RPMI7951 (cell line): ENCODE data around the gene ELL. TPM values are rescaled to one million over a fixed set of nuclear protein-coding genes. Genes with fewer than 3 reads are reported as not detected.

Experiments
- DNase-seq: peaks from one replicate; pipeline ENCODE4 v3.0.0-alpha.2; 2012; ENCODE audit warnings: low read depth
- total RNA-seq: library from RNA; depleted of rRNA; stranded (reverse); fragments of >200 nt; shearing (Covaris generic); gene quantifications from 2 replicates; pipeline ENCODE4 v1.2.3, GENCODE V29; 2014

Gene ELL
- total RNA-seq, 1 experiment from 2014 or later = 7.2 TPM

DNA sequence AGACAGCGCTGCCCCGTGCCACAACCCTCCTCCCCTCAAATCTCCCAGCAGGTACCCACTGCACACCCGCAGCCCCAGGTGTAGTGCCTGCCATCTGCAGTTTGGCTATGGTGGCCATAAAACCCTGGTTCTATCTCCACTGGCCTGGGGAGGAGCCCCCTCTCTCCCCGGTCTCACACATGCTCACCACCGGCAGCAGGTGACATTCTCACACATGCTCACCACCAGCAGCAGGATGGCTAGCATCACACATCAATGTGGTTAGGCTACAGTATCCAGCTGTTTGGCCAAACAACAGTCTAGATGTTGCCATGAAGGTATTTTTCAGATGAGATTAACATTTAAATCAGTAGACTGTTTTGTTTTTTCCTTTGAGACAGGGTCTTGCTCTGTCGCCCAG lies 31.1 kb downstream of the ELL start:
- DNase-seq = no peak

DNA sequence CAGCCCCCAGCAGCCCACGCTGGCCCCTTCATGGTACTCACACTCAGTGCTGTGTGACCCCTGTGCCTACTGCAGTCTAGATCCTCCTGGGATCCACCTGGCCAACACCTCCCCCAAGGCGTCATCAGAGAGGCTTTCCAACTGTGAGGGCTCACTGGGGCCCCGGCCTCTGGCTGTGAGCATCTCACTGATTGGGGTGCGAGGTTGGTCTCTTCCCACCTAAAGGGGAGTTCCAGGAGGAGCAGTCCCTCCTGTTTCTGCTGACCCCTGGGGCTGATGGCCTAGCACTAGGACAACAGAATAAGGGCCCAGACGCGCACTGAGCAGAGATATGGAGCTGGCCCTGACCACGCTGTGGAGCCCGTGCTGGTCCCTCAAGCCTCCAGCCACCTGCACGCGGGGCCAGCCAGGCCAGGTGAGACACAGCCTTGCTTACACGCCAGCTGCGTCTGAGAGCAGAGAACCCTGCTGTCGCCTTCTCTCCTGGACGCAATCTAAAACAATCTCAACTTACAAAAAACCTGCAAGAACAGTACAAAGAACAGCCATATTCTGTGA lies 32.2 kb downstream of the ELL start:
- no peak for DNase-seq

DNA sequence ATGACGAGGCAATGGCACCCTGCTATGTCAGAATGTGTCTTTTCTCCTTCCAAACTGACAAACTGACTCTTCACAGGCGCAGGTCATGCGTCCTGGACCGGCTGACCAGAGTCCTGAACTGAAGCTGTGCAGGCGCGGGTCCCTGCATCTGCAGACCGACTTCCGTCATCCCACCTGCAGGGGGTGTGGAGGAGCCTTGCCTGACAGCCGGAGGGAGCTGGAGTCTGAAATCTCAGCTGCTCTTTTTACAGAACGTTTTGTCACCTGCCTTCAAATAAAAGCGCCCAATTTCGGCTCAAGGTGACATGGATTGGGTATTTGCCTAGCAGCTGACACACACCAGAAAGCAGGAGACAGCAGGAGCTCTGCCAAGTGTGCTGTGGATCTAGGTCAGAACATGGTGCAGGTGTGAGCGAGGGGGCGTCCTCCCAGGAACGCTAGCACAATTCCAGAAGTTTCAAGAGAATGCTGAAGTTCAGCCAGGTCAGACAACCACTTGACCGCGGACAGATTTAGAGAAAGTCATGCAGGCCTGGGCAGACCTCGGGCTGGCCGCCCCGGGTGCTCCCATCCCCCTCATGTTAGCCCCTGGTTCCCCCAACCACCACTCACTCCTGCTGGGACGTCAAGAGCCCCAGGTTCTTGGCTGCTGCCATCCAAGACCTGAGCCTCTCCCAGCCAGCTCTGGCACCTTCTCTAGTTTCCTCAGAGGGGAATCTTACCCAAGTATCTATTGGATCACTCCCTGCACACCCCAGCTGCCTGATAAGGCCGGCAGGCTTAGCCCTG lies 32.8 kb downstream of the ELL start:
- DNase-seq = no peak

DNA sequence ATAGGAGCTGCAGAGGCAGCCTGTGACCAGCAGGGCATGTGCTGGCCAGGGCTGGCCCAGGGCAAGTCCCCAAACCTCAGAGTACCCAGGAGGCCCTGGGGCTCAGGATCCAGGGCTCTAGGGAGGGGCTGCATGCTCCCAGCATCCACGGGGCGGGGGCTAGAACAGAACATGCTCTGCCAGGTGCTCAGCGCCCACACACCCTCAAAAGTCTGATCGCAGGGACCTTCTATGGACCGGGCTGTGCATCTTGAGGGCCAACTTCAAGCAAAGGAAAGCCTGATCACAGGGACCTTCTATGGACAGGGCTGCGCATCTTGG lies 33.5 kb downstream of the ELL start:
- no peak for DNase-seq

DNA sequence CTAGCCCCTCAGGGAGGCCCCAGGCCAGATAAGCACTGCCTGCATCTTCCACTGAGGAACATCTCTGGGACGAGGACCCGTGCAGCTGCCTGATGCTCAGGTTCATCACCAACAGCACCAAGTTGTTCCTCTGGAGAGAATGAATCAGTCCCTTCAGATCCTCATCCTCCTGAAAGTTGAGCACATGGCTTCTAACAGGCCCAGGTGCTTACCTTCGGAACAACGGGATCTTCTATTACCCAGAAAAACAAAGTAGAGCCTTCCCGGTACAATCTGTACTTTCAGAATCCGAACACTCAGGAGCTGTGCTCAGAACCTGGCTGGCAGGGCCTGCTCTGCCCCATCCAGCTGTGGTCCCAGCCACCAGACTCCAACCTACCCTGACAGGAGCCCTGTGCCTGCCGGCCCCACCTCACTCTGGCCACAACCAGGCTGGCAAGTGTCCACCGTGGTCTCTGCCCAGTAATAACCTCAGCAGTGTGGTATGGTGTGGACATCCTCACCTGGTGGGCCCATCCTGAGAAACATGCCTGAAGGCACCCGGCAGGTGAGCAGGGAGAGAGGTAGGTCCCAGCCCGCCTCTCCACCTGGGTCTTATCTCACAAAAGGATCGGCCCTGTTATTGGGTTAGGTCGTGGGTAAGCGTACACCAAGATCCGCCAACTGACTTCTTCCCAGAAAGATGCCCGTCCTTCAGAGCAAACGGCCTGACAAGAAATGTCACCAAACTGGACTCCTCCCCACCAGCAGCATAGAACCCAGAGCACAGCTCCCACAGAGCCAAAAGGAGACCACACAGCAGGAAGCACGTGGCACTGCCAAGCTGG lies 34.1 kb downstream of the ELL start:
- no peak for DNase-seq

- no peak for DNase-seq
Measured at GRCh38 chr19:18486746-18487145, 35.1 kb downstream of the ELL start.

GRCh38 chr19:18484992-18485391 lies 36.9 kb downstream of the ELL start:
- no peak for DNase-seq

DNA sequence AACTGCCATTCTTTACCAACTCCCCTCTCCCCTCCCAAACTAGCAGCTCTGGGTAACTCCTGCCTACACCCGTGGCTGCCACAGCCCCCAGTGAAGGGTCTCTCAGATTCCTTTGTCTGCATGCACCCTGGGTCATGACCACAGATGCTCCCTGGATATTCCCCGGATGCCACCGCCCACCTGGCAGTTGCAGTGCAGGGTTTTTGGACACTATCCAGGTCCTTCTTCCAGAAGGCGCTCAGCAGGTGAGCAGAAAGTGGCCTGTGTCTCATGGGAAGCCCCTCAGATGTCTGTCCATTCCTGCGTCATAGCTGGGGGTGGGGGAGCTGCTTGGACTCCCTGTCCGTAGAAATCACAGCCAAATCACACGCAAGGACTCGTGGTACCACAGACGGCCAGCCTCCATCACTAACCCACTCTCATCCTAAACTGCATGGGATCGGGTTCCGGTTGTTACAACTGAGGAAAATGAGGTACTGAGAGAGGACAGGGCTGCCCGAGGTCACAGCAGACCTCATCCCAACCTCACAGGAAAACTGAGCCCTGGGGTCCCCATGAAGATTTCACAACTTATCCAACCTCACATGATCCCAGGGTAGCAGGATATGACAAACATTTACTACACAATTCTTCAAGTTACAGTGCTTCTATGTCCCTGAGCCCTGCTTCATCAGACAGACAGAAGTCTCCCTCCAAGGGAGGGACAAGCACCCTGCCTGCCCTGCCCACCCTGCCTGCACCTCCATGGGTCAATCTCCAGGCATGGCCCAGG lies 38.6 kb downstream of the ELL start:
- no peak for DNase-seq

DNA sequence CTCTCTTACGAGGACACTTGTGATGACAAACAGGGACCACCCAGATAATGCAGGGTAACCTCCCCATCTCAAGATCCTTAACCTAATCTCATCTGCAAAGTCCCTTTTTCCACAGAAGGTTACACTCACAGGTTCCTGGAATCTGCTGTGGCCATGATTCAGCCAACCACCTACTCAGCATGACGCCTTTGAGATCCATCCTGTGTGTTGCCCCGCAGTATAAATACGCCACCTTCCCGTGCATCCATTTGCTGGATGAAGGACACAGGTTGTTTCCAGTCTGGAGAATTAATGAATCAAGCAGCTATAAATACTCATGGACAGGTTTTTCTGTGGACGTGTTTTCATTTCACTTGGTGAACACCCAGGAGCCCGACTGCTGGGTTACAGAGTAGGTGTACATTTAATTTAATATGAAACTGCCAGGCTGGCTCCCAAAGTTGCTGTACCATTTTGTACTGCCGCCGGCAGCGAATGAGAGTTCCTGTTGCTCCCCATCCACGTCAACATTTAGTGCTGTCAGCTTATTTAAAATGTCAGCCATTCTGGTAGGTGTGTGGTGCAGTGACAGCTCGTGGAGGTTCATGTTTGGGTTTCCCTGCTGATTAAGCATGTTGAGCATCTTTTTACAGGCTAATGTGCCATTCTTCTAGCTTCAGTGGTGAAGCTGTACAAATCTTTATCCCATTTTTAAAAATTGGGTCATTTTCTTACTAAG lies 40.2 kb downstream of the ELL start:
- no peak for DNase-seq

DNA sequence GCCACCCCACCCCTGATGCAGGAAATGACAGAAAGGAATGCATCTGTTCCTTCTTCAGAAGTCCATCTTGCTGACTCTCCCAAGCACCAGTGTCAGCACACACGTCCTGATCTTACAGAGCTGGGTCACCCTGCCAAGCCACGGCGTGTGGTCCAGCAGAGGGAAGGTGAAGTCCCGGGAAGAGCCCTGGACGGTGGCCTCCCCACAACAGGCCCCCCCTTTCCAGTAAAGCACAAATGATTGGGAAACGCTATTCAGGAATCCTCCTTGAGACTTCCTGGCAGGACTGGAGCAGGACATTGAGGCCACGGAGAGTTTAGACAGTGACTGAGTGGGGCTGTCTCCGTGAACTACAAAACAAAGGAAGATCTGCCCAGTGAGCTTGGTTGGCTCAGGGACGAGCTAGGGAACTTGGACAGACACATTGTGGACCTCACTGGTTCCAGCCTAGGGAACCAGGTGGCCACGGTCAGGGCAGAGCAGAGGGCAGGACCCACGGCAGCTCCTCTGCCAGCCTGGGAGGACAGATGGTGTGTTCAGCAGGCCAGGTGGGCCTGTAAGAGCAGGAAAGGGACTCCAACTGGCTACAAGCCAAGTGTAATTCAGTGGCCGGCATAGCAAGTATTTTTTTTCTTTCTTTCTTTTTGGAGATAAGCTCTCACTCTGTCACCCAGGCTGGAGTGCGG lies 41.7 kb downstream of the ELL start:
- peak; percentile 84 for DNase-seq

DNA sequence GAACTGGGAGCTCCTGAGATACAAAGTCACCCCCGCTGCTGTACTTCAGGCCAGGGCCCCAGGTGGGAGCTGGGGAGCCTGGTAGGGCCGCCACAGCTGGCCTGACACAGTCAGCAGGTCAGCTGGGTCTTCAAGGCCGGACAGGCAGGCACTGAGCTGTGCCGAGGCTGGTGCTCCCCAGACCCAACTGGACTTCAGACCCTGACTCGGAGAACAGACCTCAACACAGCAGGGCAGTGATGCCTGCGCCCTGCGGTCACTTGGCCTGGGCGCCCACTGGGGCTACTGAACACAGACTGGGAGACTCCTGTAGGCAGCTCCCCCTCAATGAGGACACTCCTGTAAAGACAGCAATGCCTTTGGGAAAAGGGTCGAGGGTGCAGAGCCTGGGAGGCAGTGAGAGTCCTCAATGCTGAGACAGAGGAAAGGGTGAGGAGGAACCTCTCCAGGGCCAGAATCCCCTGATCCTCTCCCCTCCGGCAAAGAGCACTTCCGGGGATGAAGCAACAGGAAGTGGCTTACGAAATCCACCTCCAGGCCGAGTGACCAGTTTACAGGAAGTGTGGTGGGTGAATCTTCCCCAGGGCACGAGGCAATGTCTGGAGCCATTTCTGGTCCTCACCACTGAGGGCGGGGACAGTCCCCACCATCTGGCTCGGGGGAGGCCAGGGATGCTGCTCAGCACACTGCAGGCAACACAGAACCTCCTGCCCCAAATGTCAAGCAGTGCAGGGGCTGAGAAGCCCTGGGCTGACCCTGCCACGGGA lies 43.1 kb downstream of the ELL start:
- peak; percentile 97 for DNase-seq

DNA sequence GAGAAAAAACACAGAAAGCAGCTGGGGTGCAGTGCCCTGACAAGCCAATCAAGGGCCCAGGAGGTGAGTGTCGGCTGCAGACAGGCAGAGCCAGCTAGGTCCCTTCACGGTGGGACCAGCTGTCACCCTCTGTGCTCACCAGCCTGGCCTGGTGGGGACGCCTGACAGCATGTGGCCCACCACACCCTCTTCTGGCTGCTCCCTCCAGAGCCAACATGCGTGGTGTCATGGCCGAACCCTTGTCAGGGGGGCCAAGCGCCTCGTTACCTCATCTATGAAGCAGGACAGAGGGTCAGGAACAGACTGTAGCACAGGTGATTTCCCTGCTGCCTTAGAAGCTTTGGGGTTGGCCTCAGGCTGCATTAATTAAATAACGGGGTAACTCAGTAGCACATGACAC lies 43.9 kb downstream of the ELL start:
- DNase-seq = no peak

DNA sequence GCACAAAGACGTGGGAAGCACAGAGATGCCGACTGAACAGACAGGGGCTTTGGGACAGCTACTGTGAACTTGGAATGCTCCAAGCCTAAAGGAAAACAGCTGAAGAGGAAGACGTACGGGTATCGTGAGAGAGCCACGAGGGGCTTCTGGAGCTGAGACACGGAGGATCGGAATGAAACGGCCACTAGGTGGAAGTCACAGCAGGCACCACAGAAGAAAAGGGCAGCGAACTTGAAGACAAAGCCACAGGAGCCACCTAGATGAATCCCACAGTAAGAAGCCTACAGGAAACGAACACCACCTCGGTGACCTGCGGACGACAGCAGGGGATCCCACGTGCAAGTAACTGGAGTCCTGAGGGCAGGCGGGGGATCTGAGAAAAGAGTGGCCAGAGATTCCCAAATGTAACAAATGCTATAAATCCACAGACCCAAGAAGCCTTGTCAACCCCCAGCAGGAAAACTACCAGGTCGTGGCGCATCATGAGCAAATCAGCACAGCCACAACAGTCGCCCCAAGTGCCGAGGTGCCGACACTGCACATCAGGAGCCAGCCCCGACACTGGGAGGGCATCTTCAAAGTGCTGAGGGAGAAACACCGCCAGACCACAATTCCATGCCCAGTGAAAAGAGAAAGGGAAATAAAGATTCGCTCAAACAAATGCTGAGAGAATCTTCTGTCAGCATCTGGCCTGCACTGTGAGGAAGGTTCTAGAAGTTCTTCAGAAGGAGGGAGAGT lies 44.7 kb downstream of the ELL start:
- no peak for DNase-seq

DNA sequence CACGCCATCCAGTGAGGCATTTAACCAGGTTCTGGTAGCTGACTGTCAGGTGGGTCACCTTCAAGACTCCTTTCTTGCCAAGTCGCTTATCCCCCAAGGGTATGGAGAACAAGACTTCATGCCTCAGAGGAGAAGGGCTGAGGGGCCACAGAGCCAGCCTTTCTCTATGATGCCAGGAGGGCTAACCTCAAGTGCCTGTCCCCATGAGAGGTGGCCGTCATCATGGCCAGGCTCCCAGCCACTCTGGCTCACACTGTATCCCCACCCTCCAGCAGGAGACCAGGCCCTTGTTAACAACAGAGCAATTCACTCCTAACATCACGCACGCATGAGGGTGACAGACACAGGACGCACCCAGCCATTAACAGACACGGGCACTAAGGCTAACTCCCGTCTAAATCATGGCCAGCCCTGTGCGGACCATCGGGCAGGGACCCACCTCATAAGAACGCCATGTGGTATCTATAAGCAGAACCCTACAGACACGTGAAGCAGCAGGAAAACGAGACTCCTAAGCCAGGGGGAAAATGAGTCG lies 45.3 kb downstream of the ELL start:
- DNase-seq = no peak

DNA sequence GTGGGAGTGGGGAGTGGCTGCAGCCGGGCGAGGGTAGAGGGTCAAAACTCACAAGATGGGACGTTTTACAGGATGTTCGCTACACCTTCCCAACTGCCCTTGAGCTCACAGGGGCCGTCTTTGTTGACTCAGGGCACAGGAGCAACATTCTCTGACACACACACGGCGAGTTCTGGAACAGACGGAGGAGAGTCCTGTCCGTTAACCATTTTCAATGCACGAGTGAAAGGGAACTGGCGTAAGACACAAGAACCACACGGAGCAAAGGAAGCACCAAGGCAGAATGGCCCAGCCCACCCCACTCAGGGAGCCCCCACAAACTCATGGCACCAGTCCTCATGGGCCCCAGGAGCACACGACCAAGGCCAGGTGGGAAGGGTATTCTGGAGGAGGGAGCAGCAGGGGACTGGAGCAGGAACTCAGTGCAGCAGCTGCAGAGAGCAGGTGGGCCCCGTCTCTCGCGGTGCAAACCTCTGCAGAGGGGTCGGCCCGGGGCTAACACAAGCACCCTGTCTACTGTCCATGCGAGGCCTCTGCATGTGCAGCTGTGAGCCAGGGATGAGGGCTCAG lies 46.0 kb downstream of the ELL start:
- no peak for DNase-seq

DNA sequence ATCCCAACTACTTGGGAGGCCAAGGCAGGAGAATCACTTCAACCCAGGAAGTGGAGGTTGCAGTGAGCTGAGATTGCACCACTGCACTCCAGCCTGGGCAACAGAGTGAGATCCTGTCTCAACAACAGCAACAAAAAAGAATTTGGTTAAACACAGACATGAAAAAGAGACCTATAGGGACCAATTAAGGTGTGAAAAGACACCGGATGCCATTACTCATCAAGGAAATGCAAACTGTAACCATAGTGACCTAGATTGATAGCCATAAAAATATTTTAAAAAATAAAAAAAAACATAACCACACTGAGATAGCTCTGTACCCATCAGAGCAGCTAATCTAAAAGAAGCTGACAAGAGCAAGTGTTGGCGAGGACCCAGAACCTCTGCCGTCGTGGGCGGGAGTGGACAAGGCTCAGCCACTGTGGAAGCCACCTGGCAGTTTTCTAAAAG lies 46.8 kb downstream of the ELL start:
- DNase-seq = no peak

GRCh38 chr19:18474366-18474887 lies 47.4 kb downstream of the ELL start:
- no peak for DNase-seq

GRCh38 chr19:18473706-18474087 lies 48.2 kb downstream of the ELL start:
- no peak for DNase-seq
